Mesendoderm (in vitro differentiated cells): Measurements from ENCODE around the gene OR13C5.

Experiments used
- DNase-seq: peaks from one replicate; pipeline ENCODE4 v3.0.0; 2013
- H2AK5ac ChIP-seq: 2 replicates; pipeline ENCODE4 v1.6.1; 2013; ENCODE audit warnings: low read length, inconsistent platforms
- H2BK120ac ChIP-seq: 2 replicates; pipeline ENCODE4 v1.6.1; 2013; ENCODE audit warnings: low read depth, mild to moderate bottlenecking, low read length, moderate library complexity, mixed read lengths
- H2BK15ac ChIP-seq: replicated peaks from 2 replicates; pipeline ENCODE4 v1.6.1; 2013; ENCODE audit warnings: low read depth, mild to moderate bottlenecking, moderate library complexity
- H2BK5ac ChIP-seq: 2 replicates; pipeline ENCODE4 v1.6.1; 2013; ENCODE audit warnings: low read length, inconsistent platforms
- H3K18ac ChIP-seq: 2 replicates; pipeline ENCODE4 v1.6.1; 2013; ENCODE audit warnings: mild to moderate bottlenecking, low read length, mixed read lengths
- H3K23ac ChIP-seq: one replicate; pipeline ENCODE4 v1.6.1; 2013; ENCODE audit warnings: low read length
- H3K27ac ChIP-seq: 2 replicates; pipeline ENCODE4 v1.5.1; 2013; ENCODE audit warnings: low read depth, mild to moderate bottlenecking, inconsistent platforms, low read length, moderate library complexity
- H3K27me3 ChIP-seq: 2 replicates; pipeline ENCODE4 v1.6.1; 2013; ENCODE audit warnings: low read length, control low read depth, mild to moderate bottlenecking, inconsistent platforms; ENCODE audit not compliant: insufficient read depth, poor library complexity
- H3K36me3 ChIP-seq: 2 replicates; pipeline ENCODE4 v1.6.1; 2013; ENCODE audit warnings: low read length, inconsistent platforms; ENCODE audit not compliant: control insufficient read depth, insufficient read depth
- H3K4ac ChIP-seq: one replicate; pipeline ENCODE4 v1.6.1; 2013; ENCODE audit warnings: low read depth, mild to moderate bottlenecking, low read length, moderate library complexity
- H3K4me1 ChIP-seq: 2 replicates; pipeline ENCODE4 v1.6.1; 2013; ENCODE audit warnings: low read depth, low read length, inconsistent platforms; ENCODE audit not compliant: control insufficient read depth
- H3K4me2 ChIP-seq: 2 replicates; pipeline ENCODE4 v1.6.1; 2013; ENCODE audit warnings: low read length
- H3K4me3 ChIP-seq: 2 replicates; pipeline ENCODE4 v1.5.1; 2013; ENCODE audit warnings: mild to moderate bottlenecking, low read length
- H3K56ac ChIP-seq: one replicate; pipeline ENCODE4 v1.6.1; 2013; ENCODE audit warnings: low read length
- H3K79me1 ChIP-seq: 2 replicates; pipeline ENCODE4 v1.6.1; 2013; ENCODE audit warnings: low read length, inconsistent platforms
- H3K79me2 ChIP-seq: 2 replicates; pipeline ENCODE4 v1.6.1; 2013; ENCODE audit warnings: mild to moderate bottlenecking, low read length; ENCODE audit not compliant: control insufficient read depth, insufficient read depth
- H3K9ac ChIP-seq: 2 replicates; pipeline ENCODE4 v1.6.1; 2013; ENCODE audit warnings: low read length, inconsistent platforms
- H4K5ac ChIP-seq: one replicate; pipeline ENCODE4 v1.6.1; 2013; ENCODE audit warnings: low read length
- H4K8ac ChIP-seq: one replicate; pipeline ENCODE4 v1.6.1; 2013; ENCODE audit warnings: low read depth, mild to moderate bottlenecking, control low read depth, low read length, moderate library complexity
- WGBS: extraction: QIAGEN DNeasy Blood & Tissue Kit; methylation state at CpG from one replicate; pipeline ENCODE4 v1.1.7; 2013; ENCODE audit warnings: low lambda C conversion rate, missing lambda C conversion rate; ENCODE audit not compliant: insufficient coverage; ENCODE audit errors: extremely low coverage; 5-methylcytosine and 5-hydroxymethylcytosine counted together

The OR13C5 gene

DNA sequence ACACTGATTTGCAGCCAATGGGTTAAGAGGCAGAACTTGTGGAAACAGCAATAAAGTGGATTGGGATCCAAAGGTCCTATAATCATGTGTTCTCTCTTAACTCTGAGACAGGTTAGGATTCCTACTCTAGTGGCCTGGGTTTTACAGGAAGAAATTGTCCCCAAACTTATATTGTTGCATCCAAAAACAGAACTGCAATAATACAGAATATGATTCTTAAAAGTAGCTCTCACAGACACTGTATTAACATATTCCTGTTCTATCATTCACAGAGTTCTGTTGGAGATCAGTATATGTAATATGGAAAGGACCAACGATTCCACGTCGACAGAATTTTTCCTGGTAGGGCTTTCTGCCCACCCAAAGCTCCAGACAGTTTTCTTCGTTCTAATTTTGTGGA is 30.3 kb downstream of the OR13C5 start, which contains the start of gene OR13C8:
OR13C8 (plus strand) TSS at position 301 of the 400 bp plus-strand sequence; CDS start at position 301, 0 bp downstream.
- H3K27me3 ChIP-seq: no peaks in the 10 kb centered on the region
- H3K18ac ChIP-seq: no peak within 1 kb of the TSS
- DNase-seq: no peak
- no peak within 1 kb of the TSS for H3K4me3 ChIP-seq
- no peak within 1 kb of the TSS for H3K23ac ChIP-seq
- H4K8ac ChIP-seq: no peak within 1 kb of the TSS
- H3K36me3 ChIP-seq: no peaks in the 10 kb centered on the region
- no peak within 1 kb of the TSS for H2BK120ac ChIP-seq
- WGBS: no CpG with 5 or more reads among the region's 4 CpGs
- H3K27ac ChIP-seq: no peak within 1 kb of the TSS
- no peak within 1 kb of the TSS for H2BK15ac ChIP-seq
- no peak within 1 kb of the TSS for H2AK5ac ChIP-seq
- no peaks in the 10 kb centered on the region for H3K4me1 ChIP-seq
- no peak within 1 kb of the TSS for H3K56ac ChIP-seq
- H3K79me2 ChIP-seq: no peaks in the 10 kb centered on the region
- H2BK5ac ChIP-seq: no peak within 1 kb of the TSS
- no peaks in the 10 kb centered on the region for H3K79me1 ChIP-seq
- H3K4me2 ChIP-seq: no peak within 1 kb of the TSS
- H4K5ac ChIP-seq: no peak within 1 kb of the TSS
- H3K4ac ChIP-seq: no peak within 1 kb of the TSS
- no peak within 1 kb of the TSS for H3K9ac ChIP-seq

DNA sequence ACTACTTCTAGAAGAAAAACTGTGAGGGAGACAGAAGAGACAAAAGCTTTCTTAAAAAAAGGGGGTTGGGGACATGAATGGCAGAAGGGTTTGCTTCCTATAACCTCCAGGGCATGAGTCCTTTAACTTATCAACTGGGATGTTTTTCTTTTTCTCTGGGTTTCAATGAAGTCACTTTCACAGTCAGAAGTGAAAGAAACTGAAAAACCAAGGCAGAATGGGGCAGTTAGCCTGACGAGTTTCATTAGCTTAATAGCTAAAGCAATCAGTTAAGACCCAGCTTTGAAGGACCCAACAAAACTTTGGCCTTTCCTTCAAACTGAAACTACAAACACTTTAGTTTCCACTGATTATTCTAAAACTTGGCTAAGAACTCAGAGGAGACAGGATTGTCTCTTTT is 34.9 kb downstream of the OR13C5 start:
- Histone ChIP-seq H3K27me3 (no peaks in the 10 kb centered on the region), H2BK120ac (no peak overlapping the region), H3K4ac (no peak overlapping the region), H2BK5ac (no peak overlapping the region), H2BK15ac (no peak overlapping the region), H3K27ac (no peak overlapping the region), H3K23ac (no peak overlapping the region), H3K4me1 (no peaks in the 10 kb centered on the region), H3K79me2 (no peaks in the 10 kb centered on the region), H2AK5ac (no peak overlapping the region), H3K4me3 (no peak overlapping the region), H4K8ac (no peak overlapping the region), H4K5ac (no peak overlapping the region), H3K9ac (no peak overlapping the region), H3K36me3 (no peaks in the 10 kb centered on the region), H3K56ac (no peak overlapping the region), H3K4me2 (no peak overlapping the region), H3K18ac (no peak overlapping the region), H3K79me1 (no peaks in the 10 kb centered on the region)
- WGBS: no CpG with 5 or more reads among the region's 1 CpG
- DNase-seq: no peak

DNA sequence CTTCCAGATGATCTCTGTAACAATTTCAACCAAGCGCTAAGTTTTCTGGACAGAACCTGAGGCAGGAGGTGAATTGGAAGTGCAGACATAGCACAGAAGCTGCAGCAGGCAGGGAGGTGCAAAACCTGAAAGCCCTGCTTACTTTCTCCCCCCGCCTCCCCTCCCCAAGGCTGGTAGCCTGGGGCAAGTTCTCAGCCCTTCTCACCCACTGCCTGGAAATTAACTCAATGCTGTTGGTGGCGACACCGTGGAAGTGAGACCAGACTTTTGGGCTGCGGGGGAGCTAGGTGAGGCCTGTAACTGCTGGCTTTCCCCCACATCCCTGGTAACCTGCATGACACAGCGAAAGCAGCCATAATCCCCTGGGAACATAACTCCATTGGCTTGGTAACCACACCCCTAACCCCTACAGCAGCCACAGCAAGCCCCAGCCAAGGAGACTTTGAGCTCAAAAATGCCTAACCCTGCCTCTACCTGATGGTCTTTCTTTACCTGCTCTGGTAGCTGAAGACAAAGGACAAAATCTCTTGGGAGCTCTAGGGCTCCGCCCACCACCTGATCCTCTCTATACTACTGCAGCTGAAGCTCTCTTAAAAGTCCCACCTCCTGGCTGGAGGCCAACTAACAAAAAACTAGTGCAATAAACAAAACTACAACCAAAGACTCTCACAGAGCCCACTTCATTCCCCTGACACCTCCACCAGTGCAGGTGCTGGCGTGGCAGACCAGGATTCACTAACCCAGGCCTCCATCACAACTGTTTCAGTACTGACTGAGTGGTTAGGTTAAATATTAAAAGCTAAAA is 42.2 kb downstream of the OR13C5 start:
- no peak overlapping the region for H4K5ac ChIP-seq
- no peak overlapping the region for H3K9ac ChIP-seq
- no peak overlapping the region for H3K4me3 ChIP-seq
- no peak overlapping the region for H3K56ac ChIP-seq
- H2BK15ac ChIP-seq: no peak overlapping the region
- no peak overlapping the region for H3K27ac ChIP-seq
- no peak overlapping the region for H3K4me2 ChIP-seq
- H2AK5ac ChIP-seq: no peak overlapping the region
- WGBS: no CpG with 5 or more reads among the region's 8 CpGs
- no peak overlapping the region for H3K23ac ChIP-seq
- H3K18ac ChIP-seq: no peak overlapping the region
- H3K36me3 ChIP-seq: no peaks in the 10 kb centered on the region
- H4K8ac ChIP-seq: no peak overlapping the region
- H3K4me1 ChIP-seq: no peaks in the 10 kb centered on the region
- no peaks in the 10 kb centered on the region for H3K79me1 ChIP-seq
- no peaks in the 10 kb centered on the region for H3K79me2 ChIP-seq
- H2BK120ac ChIP-seq: no peak overlapping the region
- no peaks in the 10 kb centered on the region for H3K27me3 ChIP-seq
- H2BK5ac ChIP-seq: no peak overlapping the region
- H3K4ac ChIP-seq: no peak overlapping the region
- peak; percentile 23 for DNase-seq

DNA sequence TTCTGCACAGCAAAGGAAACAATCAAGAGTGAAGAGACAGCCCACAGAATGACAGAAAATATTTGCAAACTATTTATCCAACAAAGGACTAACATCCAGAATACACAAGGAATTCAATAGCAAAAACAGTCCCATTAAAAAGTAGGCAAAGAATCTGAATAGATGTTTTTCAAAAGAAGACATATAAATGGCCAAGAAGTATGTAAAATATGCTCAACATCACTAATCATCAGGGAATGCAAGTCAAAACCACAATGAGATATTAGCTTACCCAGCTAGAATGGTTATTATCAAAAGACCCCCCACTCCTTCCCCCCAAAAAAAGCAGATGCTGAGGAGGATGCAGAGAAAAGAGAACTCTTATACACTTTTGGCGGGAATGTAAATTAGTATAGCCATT is 43.7 kb downstream of the OR13C5 start:
- Histone ChIP-seq H3K56ac (no peak overlapping the region), H2AK5ac (no peak overlapping the region), H2BK120ac (no peak overlapping the region), H3K79me1 (no peaks in the 10 kb centered on the region), H3K9ac (no peak overlapping the region), H3K23ac (no peak overlapping the region), H3K4me2 (no peak overlapping the region), H3K4me3 (no peak overlapping the region), H2BK5ac (no peak overlapping the region), H3K4ac (no peak overlapping the region), H4K5ac (no peak overlapping the region), H4K8ac (no peak overlapping the region), H3K79me2 (no peaks in the 10 kb centered on the region), H2BK15ac (no peak overlapping the region), H3K36me3 (no peaks in the 10 kb centered on the region), H3K27ac (no peak overlapping the region), H3K4me1 (no peaks in the 10 kb centered on the region), H3K18ac (no peak overlapping the region), H3K27me3 (no peaks in the 10 kb centered on the region)
- no peak for DNase-seq
- WGBS: no CpG with 5 or more reads among the region's 1 CpG

DNA sequence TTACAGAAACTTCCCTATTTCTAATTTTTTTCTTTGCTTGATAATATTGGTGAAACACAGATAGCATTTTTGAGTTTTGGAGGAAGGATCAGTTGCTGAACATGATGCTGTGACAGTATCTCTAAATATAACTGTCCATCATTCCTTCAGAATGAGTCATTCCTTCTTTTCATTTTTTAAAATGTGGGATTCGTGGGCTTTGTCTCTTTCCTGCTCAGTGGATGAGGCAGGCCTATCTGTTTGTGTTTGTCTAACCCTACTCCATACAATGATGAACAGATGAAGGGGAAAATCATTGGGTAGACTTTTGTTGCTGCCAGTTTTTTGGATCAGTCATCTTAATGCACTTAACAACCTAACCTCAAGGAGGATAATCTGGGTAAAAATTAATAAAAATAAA is 46.0 kb downstream of the OR13C5 start:
- H3K79me2 ChIP-seq: no peaks in the 10 kb centered on the region
- no peak overlapping the region for H3K4me2 ChIP-seq
- DNase-seq: no peak
- H2BK15ac ChIP-seq: no peak overlapping the region
- no peak overlapping the region for H3K4ac ChIP-seq
- no peak overlapping the region for H3K56ac ChIP-seq
- no peaks in the 10 kb centered on the region for H3K27me3 ChIP-seq
- H3K27ac ChIP-seq: no peak overlapping the region
- no peak overlapping the region for H3K18ac ChIP-seq
- H2AK5ac ChIP-seq: no peak overlapping the region
- no peak overlapping the region for H3K23ac ChIP-seq
- H4K5ac ChIP-seq: no peak overlapping the region
- H3K79me1 ChIP-seq: no peaks in the 10 kb centered on the region
- H3K4me1 ChIP-seq: no peaks in the 10 kb centered on the region
- H3K4me3 ChIP-seq: no peak overlapping the region
- no CpG with 5 or more reads among the region's 1 CpG for WGBS
- H3K9ac ChIP-seq: no peak overlapping the region
- no peak overlapping the region for H2BK5ac ChIP-seq
- H2BK120ac ChIP-seq: no peak overlapping the region
- H4K8ac ChIP-seq: no peak overlapping the region
- no peaks in the 10 kb centered on the region for H3K36me3 ChIP-seq
